ENCODE measurements around the gene NDEL1.

Gene NDEL1

GRCh38 chr17:8438441-8438840, 2.8 kb downstream of the NDEL1 start:
- H3K4me1 ChIP-seq (ENCODE audit: insufficient read depth, low read length), result peaks cover 25% of the 10 kb centered on the region
- H3K36me3 ChIP-seq (ENCODE audit: insufficient read depth, low read length), result peaks cover 16% of the 10 kb centered on the region; the same call in 1 of the 2 replicates
- DNase-seq (no peak), ATAC-seq (ENCODE audit: insufficient read depth, low read depth) (no peak)
- no peak overlapping the region for H3K4me3 ChIP-seq (ENCODE audit: low read depth in 1 of 2, low read length in 2 of 2)
- peaks cover 74% of the 10 kb centered on the region for H3K79me2 ChIP-seq (ENCODE audit: insufficient read depth, low read length)
- TF ChIP-seq CTCF (IDR thresholded peaks at IDR 0.05; ENCODE audit: borderline replicate concordance, extremely low read depth, low read length, poor library complexity, severe bottlenecking) (no peak), EZH2 (IDR thresholded peaks at IDR 0.05; ENCODE audit: borderline replicate concordance, low read depth, low read length, severe bottlenecking) (no peak)
- H4K20me1 ChIP-seq (ENCODE audit: insufficient read depth, low read length), result peaks cover 20% of the 10 kb centered on the region; the same call in 1 of the 2 replicates
- no peak overlapping the region for H3K4me2 ChIP-seq (ENCODE audit: insufficient read depth, low read length)
- H2AFZ ChIP-seq (ENCODE audit: low read depth, low read length), result no peak overlapping the region
- no peaks in the 10 kb centered on the region for H3K9me3 ChIP-seq (ENCODE audit: insufficient read depth, low read length, severe bottlenecking)
- H3K27me3 ChIP-seq (ENCODE audit: insufficient read depth, low read length, poor library complexity), result no peaks in the 10 kb centered on the region
- H3K9ac ChIP-seq (ENCODE audit: low read depth, low read length), result no peak overlapping the region
- no peak overlapping the region for H3K27ac ChIP-seq (ENCODE audit: low read length)

GRCh38 chr17:8439681-8440080, 4.0 kb downstream of the NDEL1 start:
- peaks cover 25% of the 10 kb centered on the region; the same call in 1 of the 2 replicates for H4K20me1 ChIP-seq (ENCODE audit: insufficient read depth, low read length)

GRCh38 chr17:8441690-8442089, 6.0 kb downstream of the NDEL1 start:
- no peak overlapping the region for H2AFZ ChIP-seq (ENCODE audit: low read depth, low read length)
- peaks cover 19% of the 10 kb centered on the region; the same call in 1 of the 2 replicates for H4K20me1 ChIP-seq (ENCODE audit: insufficient read depth, low read length)
- no peaks in the 10 kb centered on the region for H3K27me3 ChIP-seq (ENCODE audit: insufficient read depth, low read length, poor library complexity)
- H3K4me1 ChIP-seq (ENCODE audit: insufficient read depth, low read length), result peaks cover 19% of the 10 kb centered on the region
- H3K9me3 ChIP-seq (ENCODE audit: insufficient read depth, low read length, severe bottlenecking), result no peaks in the 10 kb centered on the region
- TF ChIP-seq EZH2 (IDR thresholded peaks at IDR 0.05; ENCODE audit: borderline replicate concordance, low read depth, low read length, severe bottlenecking) (no peak), CTCF (IDR thresholded peaks at IDR 0.05; ENCODE audit: borderline replicate concordance, extremely low read depth, low read length, poor library complexity, severe bottlenecking) (no peak)
- H3K4me3 ChIP-seq (ENCODE audit: low read depth in 1 of 2, low read length in 2 of 2), result no peak overlapping the region
- H3K36me3 ChIP-seq (ENCODE audit: insufficient read depth, low read length), result peaks cover 42% of the 10 kb centered on the region
- H3K79me2 ChIP-seq (ENCODE audit: insufficient read depth, low read length), result peaks cover 70% of the 10 kb centered on the region
- no peak overlapping the region for H3K27ac ChIP-seq (ENCODE audit: low read length)
- no peak overlapping the region for H3K9ac ChIP-seq (ENCODE audit: low read depth, low read length)
- ATAC-seq (ENCODE audit: insufficient read depth, low read depth) (no peak), DNase-seq (no peak)
- H3K4me2 ChIP-seq (ENCODE audit: insufficient read depth, low read length), result no peak overlapping the region

More at GRCh38 chr17:8439681-8440080, 4.0 kb downstream of the NDEL1 start:
- H3K36me3 ChIP-seq (ENCODE audit: insufficient read depth, low read length), result peaks cover 28% of the 10 kb centered on the region
- no peak overlapping the region for H3K4me2 ChIP-seq (ENCODE audit: insufficient read depth, low read length)
- no peak overlapping the region for H3K9ac ChIP-seq (ENCODE audit: low read depth, low read length)
- DNase-seq (no peak), ATAC-seq (ENCODE audit: insufficient read depth, low read depth) (no peak)
- TF ChIP-seq EZH2 (IDR thresholded peaks at IDR 0.05; ENCODE audit: borderline replicate concordance, low read depth, low read length, severe bottlenecking), result no peak
- H3K79me2 ChIP-seq (ENCODE audit: insufficient read depth, low read length), result peaks cover 79% of the 10 kb centered on the region
- no peaks in the 10 kb centered on the region for H3K27me3 ChIP-seq (ENCODE audit: insufficient read depth, low read length, poor library complexity)
- no peak overlapping the region for H3K4me3 ChIP-seq (ENCODE audit: low read depth in 1 of 2, low read length in 2 of 2)
- peaks cover 25% of the 10 kb centered on the region for H3K4me1 ChIP-seq (ENCODE audit: insufficient read depth, low read length)
- no peak overlapping the region for H2AFZ ChIP-seq (ENCODE audit: low read depth, low read length)
- H3K9me3 ChIP-seq (ENCODE audit: insufficient read depth, low read length, severe bottlenecking), result no peaks in the 10 kb centered on the region
- H3K27ac ChIP-seq (ENCODE audit: low read length), result no peak overlapping the region

GRCh38 chr17:8442310-8442709, 6.6 kb downstream of the NDEL1 start:
- Histone ChIP-seq H3K79me2 (ENCODE audit: insufficient read depth, low read length) (peaks cover 64% of the 10 kb centered on the region), H3K4me1 (ENCODE audit: insufficient read depth, low read length) (peaks cover 12% of the 10 kb centered on the region), H3K36me3 (ENCODE audit: insufficient read depth, low read length) (peaks cover 49% of the 10 kb centered on the region), H3K4me2 (ENCODE audit: insufficient read depth, low read length) (no peak overlapping the region), H3K4me3 (ENCODE audit: low read depth in 1 of 2, low read length in 2 of 2) (no peak overlapping the region), H4K20me1 (ENCODE audit: insufficient read depth, low read length) (peaks cover 16% of the 10 kb centered on the region; the same call in 1 of the 2 replicates), H3K27ac (ENCODE audit: low read length) (no peak overlapping the region), H2AFZ (ENCODE audit: low read depth, low read length) (no peak overlapping the region), H3K9ac (ENCODE audit: low read depth, low read length) (no peak overlapping the region), H3K27me3 (ENCODE audit: insufficient read depth, low read length, poor library complexity) (no peaks in the 10 kb centered on the region), H3K9me3 (ENCODE audit: insufficient read depth, low read length, severe bottlenecking) (no peaks in the 10 kb centered on the region)
- TF ChIP-seq EZH2 (IDR thresholded peaks at IDR 0.05; ENCODE audit: borderline replicate concordance, low read depth, low read length, severe bottlenecking) (no peak), CTCF (IDR thresholded peaks at IDR 0.05; ENCODE audit: borderline replicate concordance, extremely low read depth, low read length, poor library complexity, severe bottlenecking) (no peak)
- ATAC-seq (ENCODE audit: insufficient read depth, low read depth) (no peak), DNase-seq (no peak)

Data from DND-41 (cell line).